AG08396 (cell line): ENCODE results near the gene SLMAP.

Experiments used
- DNase-seq: peaks from one replicate; pipeline ENCODE4 v3.0.0; 2012; ENCODE audit warnings: low spot score, mixed read lengths

Gene SLMAP

DNA sequence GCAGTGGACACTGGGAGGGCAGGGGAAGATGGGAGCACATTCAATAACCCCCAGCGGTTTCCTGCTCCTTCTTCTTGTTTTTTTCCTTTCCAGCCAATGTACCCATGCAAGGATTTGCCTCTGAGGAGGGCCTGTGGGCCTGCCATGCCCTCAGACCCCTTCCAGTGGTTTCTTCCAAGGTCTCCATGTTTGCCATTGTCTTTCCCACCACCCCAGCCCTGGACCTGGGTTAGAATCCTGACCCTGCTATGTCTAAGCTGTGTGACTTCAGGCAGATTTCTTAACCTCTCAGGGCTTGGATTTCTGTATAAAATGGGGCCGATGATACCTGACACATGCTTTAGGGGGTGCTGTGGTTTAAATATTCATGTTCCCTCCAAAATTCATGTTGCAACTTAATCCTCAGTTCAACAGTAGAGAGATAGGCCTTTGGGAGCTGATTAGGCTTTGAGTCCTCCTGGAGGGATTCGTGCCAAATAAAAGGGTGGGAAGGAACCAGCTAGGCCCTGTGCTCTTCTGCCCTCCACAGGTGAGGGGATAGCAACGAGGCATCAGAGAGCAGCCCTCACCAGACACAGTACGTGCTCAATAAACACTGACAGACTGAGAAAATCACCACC, 205.8 kb downstream of the SLMAP start:
- peak; percentile 29 for DNase-seq

GRCh38 chr3:57962448-57962834, 206.3 kb downstream of the SLMAP start:
- DNase-seq: no peak

GRCh38 chr3:57963811-57964346, 207.8 kb downstream of the SLMAP start:
- no peak for DNase-seq

DNA sequence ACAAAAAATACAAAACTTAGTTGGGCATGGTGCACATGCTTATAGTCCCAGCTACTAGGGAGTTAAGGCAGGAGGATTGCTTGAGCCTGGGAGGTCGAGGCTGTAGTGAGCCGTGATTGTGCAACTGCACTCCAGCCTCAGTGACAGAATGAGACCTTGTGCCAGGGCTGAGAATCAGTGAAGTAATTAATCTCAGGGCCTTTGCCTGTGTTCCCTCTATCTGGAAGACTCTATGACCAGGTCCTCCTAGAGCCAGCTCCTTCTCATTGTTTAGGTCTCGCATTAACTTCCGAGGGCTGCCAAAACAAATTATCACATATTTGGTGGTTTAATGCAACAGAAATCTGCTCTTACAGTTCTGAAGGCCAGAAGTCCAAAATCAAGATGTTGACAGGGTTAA, 210.7 kb downstream of the SLMAP start:
- no peak for DNase-seq

DNA sequence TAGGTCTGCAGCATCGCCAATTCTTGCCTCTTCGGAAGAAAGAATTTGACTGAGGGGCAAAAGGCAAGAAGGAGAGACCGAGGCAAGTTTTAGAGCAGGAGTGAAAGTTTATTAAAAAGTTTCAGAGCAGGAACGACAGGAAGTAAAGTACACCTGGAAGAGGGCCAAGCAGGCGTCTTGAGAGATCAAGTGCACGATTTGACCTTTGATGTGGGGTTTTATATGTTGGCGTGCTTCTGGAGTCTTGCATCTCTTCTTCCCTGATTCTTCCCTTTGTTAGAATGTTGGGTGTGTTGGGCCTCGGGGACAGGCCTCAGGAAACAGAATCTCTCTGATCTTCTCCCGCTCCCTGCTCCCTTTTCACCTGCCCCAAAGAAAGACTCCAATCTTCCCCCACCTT, 211.5 kb downstream of the SLMAP start:
- DNase-seq: no peak

DNA sequence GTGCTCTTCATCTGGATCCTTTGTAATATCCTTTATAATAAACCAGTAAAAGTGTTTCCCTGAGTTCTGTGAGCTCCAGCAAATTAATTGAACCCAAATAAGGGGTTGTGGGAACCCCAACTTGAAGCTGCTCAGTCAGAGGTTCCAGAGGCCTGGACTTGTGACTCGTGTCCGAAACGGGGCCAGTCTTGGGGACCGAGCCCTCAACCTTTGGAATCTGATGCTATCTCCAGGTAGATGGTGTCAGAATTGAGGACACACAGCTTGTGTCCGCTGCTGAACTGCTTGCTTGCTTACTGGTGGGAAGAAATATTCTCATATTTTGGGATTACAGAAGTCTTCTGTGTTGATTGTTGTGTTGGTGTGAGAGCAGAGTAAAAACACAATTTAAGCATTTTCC, 212.4 kb downstream of the SLMAP start:
- DNase-seq: no peak

DNA sequence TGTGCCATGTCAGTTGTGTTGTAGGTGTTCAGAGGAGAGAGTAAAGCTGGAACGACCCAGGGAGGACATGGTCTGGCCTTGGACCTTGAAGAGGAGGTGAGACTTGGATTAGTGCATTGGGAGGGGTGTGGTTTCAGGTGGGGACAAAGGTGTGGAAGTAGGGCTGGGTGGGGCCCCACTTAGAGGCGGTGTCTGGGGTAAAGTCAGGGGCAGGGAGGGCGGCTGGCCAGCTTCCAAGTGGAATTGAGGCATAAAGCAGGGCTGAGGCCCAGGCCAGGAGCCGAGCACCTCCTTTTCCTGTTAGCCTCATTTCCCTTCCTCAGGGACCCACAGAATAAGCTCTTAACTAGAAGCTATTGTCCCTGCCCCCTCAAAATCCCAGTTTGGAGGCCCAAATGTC, 215.9 kb downstream of the SLMAP start:
- DNase-seq: no peak

DNA sequence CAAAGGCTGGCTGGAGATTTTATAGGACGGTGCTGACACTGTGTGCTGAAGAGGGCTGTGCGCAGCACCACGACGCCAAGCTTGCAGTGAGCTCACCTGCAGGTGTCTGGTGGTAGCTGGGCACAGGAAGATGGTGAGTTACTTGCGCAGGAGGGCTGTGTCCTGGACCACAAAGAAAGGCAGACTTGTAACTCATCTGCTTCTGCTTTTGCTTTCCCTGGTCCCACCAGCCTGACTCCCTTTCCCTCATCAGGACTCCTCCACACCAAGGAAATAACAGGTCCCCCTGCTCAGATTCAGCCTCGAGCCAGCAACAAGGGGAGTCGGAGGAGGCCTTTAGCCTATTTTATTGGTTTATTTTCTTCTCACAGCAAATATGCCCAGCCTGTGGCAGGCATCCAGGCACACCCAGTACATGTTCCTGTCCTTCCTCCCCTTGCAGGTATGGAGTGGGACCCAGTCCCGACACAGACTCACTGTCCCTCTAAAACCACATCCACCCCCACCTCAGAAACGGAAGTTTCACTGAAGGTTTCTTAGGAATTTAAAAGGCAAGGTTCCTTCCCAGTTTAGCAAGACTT, 216.5 kb downstream of the SLMAP start:
- DNase-seq: no peak

GRCh38 chr3:57973715-57974477, 217.8 kb downstream of the SLMAP start:
- DNase-seq: no peak

DNA sequence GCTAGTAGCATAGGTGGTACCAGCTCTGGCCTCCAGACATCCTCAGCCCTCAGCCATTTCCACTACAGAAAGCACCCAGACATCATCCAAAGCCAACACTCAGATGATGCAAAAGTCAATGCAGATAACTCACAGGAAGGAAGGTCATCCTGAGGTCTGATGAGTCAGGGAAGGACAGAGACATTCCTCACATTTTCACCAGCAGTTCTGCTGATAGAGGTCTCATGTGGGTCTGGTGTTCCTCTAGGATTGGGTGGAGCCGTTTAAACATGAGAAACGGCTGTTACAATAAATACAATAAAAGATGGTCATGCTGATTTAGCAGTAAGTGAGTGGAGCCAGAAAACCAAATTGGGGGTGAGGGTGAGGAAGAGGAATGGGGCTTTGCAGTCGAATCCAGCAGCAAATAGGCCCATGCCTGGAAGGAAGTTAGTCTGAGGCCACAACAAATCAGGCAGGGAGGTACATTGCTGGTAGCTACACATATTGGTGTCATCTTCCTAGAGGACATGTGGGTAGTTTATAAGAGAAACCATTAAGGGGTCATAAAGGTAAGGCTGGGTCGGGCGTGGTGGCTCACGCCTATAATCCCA, 218.8 kb downstream of the SLMAP start:
- DNase-seq: peak; percentile 78

GRCh38 chr3:57977818-57978235, 221.7 kb downstream of the SLMAP start:
- no peak for DNase-seq

GRCh38 chr3:57978316-57978715, 222.2 kb downstream of the SLMAP start:
- DNase-seq: no peak
